ENCODE results near the gene SPRTN.

SPRTN gene

GRCh38 chr1:231354330-231355020, 16.4 kb downstream of the SPRTN start:
- no peak for TF ChIP-seq CTCF (IDR thresholded peaks at IDR 0.05)

- no peak for TF ChIP-seq CTCF (IDR thresholded peaks at IDR 0.05)
These were observed 17.1 kb downstream of the SPRTN start for GRCh38 chr1:231355171-231355570.

- no peak for TF ChIP-seq CTCF (IDR thresholded peaks at IDR 0.05)
These were observed 19.2 kb downstream of the SPRTN start for GRCh38 chr1:231357187-231357772.

GRCh38 chr1:231357831-231358354, 19.8 kb downstream of the SPRTN start:
- peak; percentile 87 for TF ChIP-seq CTCF (IDR thresholded peaks at IDR 0.05)

- no peak for TF ChIP-seq CTCF (IDR thresholded peaks at IDR 0.05)
These were observed 21.0 kb downstream of the SPRTN start for GRCh38 chr1:231359113-231359512.

GRCh38 chr1:231362325-231362724, 24.2 kb downstream of the SPRTN start:
- TF ChIP-seq CTCF (IDR thresholded peaks at IDR 0.05): no peak

GRCh38 chr1:231363624-231364023, 25.5 kb downstream of the SPRTN start:
- TF ChIP-seq CTCF (IDR thresholded peaks at IDR 0.05): no peak

Measured in LNCAP (cell line).